ENCODE data around the gene C11orf16.
"Not testable (repeated sequence)": the region's sequence is repeated elsewhere in the genome, so short reads cannot be mapped to it uniquely, and the experiment has no call there.

DNA sequence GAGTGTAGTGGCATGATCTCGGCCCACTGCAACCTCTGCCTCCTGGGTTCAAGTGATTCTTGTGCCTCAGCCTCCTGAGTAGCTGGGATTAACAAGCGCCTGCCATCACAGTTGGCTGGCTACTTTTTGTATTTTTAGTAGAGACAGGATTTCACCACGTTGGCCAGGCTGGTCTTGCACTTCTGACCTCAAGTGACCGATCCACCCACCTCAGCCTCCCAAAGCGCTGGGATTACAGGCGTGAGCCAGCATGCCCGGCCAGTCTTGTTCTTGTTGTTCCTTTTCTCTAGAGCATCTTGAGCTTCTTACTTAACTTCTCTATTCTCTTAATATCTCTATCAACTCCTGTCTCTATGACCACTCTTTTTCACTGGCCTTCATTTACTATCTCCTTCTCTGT is 51.2 kb downstream of the C11orf16 start:
- not testable (repeated sequence) for TF ChIP-seq EZH2 (IDR thresholded peaks at IDR 0.05; ENCODE audit: insufficient read depth, low read length)
- TF ChIP-seq, protein P1, sequence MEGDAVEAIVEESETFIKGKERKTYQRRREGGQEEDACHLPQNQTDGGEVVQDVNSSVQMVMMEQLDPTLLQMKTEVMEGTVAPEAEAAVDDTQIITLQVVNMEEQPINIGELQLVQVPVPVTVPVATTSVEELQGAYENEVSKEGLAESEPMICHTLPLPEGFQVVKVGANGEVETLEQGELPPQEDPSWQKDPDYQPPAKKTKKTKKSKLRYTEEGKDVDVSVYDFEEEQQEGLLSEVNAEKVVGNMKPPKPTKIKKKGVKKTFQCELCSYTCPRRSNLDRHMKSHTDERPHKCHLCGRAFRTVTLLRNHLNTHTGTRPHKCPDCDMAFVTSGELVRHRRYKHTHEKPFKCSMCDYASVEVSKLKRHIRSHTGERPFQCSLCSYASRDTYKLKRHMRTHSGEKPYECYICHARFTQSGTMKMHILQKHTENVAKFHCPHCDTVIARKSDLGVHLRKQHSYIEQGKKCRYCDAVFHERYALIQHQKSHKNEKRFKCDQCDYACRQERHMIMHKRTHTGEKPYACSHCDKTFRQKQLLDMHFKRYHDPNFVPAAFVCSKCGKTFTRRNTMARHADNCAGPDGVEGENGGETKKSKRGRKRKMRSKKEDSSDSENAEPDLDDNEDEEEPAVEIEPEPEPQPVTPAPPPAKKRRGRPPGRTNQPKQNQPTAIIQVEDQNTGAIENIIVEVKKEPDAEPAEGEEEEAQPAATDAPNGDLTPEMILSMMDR (IDR thresholded peaks at IDR 0.05; ENCODE audit: insufficient read depth, low read depth, low read length): not testable (repeated sequence)
